ENCODE data around the gene MYO1H.
"Not testable (repeated sequence)": the region's sequence is repeated elsewhere in the genome, so short reads cannot be mapped to it uniquely, and the experiment has no call there.

MYO1H gene

DNA sequence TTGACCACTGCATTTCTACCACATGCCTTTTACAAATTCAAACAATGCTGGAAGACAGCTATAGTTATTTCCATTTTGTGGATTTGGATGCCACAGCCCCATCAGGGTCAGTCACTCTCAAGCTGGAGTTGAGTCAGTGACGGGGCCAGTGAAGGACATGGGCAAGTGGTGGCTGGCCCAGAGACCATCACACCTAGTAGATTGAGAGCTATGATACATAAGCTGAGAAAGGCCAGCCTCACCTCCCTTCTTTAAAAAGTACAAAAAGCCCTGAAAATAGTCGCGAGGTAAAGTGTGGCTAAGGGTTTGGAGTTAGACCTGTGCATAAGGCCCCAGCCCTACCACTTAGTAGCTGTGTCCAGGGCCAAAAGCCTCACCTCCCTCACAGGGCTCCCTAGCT is 125.3 kb downstream of the MYO1H start:
- DNase-seq (ENCODE audit: low read depth): no peak

GRCh38 chr12:109473526-109474270 is 126.0 kb downstream of the MYO1H start:
- DNase-seq (ENCODE audit: low read depth): not testable (repeated sequence)

- DNase-seq (ENCODE audit: low read depth): no peak
Measured at GRCh38 chr12:109475121-109475520, 127.4 kb downstream of the MYO1H start.

GRCh38 chr12:109475993-109476806 is 128.5 kb downstream of the MYO1H start:
- DNase-seq (ENCODE audit: low read depth): no peak

DNA sequence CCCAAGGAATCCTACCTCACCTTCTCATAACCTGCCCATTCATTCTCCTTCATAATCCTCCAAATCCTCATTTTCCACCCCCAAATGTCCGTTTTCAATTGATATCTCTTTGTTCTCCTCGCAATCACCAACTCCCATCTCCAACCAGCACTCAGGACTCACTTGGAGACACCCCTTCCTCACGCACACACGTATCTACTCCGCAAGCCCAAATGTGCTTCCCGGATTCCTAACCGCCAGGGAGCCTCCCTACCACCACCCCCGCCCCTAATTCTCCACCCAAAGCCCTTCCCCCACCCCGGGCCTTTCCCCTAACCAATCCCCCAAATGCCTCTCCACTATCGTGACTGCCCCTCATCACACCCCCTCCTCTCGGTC is 129.1 kb downstream of the MYO1H start:
- DNase-seq (ENCODE audit: low read depth): no peak

GRCh38 chr12:109477185-109477962 is 129.7 kb downstream of the MYO1H start, which contains the start of the genes KCTD10 and UBE3B:
Gene KCTD10 (minus strand): TSS chr12:109477300. CDS start chr12:109477262, 38 bp downstream.
Gene UBE3B (plus strand): TSS chr12:109477634. CDS start chr12:109483552, 5,918 bp downstream.
- peak; percentile 75 for DNase-seq (ENCODE audit: low read depth)

GRCh38 chr12:109477963-109478315 is 130.2 kb downstream of the MYO1H start:
- no peak for DNase-seq (ENCODE audit: low read depth)

GRCh38 chr12:109479761-109480160 is 132.1 kb downstream of the MYO1H start:
- no peak for DNase-seq (ENCODE audit: low read depth)

GRCh38 chr12:109480356-109480755 is 132.7 kb downstream of the MYO1H start:
- DNase-seq (ENCODE audit: low read depth): no peak

- no peak for DNase-seq (ENCODE audit: low read depth)
Measured at GRCh38 chr12:109481863-109482262, 134.2 kb downstream of the MYO1H start.

DNA sequence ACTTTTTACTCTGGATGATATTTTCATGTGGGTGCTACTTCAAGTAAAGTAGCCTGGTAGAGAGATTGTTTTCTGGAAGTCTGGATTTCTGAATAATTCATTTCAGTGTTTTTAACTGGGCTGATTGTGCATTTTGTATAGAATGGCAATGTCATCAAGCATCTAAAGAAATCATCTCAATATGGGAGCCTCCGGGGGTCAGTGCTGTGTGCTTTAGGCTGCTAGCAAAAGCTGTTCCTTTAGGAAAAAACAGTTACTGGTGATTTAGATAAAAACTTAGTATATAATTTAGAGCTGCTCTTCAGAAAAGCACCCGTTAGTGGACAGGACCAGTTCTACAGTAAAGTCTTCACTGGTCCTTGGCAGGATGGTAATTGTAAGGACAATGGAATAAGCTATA is 134.8 kb downstream of the MYO1H start:
- no peak for DNase-seq (ENCODE audit: low read depth)

DNA sequence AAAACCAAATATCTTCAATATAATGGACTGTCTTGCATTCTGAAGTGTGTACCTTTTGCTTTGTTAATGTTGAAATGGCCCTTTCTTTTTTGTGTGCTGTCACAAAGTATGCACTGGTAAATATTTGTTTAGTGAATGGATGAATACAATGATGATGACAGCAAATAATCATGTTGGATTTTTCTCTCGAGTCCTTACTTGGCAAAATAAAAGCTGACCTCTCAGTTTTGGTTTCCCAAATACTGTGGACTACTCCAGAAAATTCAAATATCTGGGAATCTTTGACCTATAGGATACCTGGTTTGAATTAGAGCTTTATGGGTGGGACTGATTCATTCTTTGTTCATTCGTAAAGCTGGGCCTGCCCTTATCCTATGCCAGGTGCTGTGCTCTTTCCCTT is 135.2 kb downstream of the MYO1H start:
- DNase-seq (ENCODE audit: low read depth): no peak

DNA sequence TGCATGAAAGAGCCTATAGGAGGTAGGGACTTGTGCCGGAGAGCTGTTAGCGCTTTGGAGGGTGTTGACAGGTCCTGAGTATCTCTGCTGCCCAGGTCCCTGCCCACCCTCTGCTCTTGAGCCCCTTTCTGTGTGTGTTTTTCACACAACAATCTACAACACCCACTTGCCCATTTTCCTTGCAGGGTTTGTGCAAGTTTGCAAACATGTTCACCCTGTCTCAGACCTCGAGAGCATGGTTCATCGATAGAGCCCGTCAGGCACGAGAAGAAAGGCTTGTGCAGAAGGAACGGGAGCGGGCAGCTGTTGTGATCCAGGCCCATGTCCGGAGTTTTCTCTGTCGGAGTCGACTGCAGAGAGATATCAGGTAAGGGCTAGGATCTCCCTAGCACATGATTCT is 135.6 kb downstream of the MYO1H start:
- DNase-seq (ENCODE audit: low read depth): no peak

GRCh38 chr12:109485201-109485600 is 137.5 kb downstream of the MYO1H start:
- DNase-seq (ENCODE audit: low read depth): no peak

DNA sequence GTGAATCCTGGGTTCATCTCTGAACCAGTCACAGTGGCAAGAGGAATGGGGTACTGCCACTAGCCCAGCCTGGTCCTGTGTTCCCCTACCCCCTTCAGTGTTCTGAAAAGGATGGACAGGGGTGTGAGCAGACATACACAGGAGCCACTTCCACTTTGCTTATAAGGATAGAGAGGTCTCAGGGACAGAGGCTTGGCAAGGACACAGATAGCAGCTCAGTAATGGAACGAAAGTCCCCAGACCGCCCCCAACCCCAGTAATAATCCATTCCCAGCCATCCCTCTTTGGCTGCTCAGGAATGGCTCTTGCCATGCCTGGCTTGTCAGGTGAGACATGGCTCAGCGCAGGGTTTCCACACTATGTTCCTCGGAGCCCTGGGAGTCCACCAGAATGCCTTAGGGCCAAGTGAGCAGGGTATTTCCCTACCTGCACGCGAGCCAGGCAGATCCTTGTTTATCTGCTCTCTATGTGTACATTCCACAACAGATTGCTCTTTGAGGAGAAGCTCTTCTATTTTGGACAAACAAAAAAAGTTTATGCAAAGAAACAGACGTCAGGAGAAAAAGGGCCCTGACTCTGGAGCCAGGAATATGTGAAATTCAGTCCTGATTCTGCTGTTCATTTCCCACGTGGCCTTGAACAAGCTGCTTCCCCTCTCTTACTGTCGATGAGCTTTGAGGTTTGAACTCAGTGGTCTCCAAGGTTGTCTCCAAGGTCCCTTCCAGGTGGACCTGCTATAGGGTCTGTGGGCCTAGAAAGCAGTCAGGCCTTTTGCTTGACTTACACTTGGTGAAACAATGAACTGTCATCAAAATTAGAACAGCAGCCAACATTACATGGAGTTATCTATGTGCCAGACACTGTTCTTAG is 139.7 kb downstream of the MYO1H start:
- no peak for DNase-seq (ENCODE audit: low read depth)

DNA sequence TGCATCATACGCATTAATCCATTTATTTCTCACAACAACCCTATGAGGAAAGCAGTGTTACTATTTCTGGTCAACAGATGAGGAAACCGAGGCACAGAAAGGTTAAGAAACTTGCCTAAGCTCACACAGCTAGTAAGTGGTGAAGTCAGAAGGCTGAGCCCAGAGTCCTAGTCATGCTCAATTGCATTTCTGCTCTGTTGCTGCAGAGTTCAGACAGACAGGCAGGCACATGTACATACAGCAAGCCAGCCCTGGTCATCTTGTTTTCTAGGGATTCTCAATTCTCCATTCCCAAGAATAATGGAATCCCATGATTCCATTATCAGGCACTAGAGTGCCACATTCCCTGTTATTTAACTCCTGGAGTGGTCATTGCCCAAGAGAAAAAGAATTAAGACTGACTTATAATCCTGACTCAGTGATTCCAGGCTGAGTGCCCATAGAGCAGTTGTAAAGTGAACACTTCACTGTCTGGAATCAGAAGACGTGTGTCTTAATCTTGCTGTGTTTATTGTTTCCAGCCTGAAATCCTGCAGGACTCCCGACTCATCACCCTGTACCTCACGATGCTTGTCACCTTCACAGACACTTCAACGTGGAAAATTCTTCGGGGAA is 140.5 kb downstream of the MYO1H start:
- no peak for DNase-seq (ENCODE audit: low read depth)

DNA sequence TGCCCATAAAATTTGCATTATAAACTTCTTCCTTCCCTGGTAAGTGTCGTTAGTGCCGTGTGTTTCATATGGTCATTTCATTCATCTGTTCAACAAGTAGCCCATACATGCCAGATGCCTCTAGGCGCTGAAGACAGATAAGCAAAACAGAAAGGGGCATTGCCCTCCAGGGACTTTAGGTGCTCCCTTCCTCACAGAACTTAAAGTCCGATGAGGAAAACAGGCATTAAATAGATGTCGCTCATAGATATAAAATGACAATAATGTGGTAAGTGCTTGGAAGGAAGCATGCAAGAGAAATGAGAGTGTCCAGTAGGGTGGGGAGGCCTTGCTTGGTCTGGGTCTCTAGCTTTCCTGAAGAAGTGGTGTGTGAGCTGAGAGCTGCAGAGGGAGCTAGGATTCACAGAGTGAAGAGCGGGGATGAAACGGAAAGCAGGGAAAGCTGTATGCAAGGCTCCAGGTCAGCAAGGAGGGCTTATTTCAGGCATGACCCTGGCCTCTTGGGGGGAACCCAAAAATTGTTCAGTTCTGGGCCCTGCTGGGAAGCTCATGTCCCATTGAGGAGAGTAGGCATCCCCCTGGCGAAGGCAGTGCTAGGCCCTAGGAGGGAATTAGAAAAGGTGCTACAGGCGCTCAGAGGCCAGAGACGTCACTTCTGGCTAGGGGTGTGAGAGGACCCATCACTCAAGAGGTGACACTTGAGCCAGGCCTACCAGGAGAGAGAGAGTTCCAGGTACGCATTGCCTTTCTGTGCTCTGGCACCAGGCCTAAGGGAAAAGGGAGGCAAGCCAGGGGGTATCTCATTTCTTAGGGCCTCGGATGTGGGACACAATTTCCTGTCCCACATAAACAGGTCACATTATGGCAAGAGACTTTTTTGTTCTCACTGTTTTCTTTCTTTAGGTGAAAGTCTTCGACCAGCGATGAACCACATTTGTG is 141.6 kb downstream of the MYO1H start:
- no peak for DNase-seq (ENCODE audit: low read depth)

GRCh38 chr12:109489955-109490565 is 142.4 kb downstream of the MYO1H start:
- DNase-seq (ENCODE audit: low read depth): no peak

GRCh38 chr12:109491671-109492070 is 144.0 kb downstream of the MYO1H start:
- no peak for DNase-seq (ENCODE audit: low read depth)

- no peak for DNase-seq (ENCODE audit: low read depth)
Measured at GRCh38 chr12:109492371-109492770, 144.7 kb downstream of the MYO1H start.

All from activated T-helper 9 cell treated with anti-CD3 and anti-CD28 coated beads, Interleukin-2, amount 50 U/mL, for 16 hours (primary cell).